ENCODE measurements around the gene MAGI1.

MAGI1 gene

DNA sequence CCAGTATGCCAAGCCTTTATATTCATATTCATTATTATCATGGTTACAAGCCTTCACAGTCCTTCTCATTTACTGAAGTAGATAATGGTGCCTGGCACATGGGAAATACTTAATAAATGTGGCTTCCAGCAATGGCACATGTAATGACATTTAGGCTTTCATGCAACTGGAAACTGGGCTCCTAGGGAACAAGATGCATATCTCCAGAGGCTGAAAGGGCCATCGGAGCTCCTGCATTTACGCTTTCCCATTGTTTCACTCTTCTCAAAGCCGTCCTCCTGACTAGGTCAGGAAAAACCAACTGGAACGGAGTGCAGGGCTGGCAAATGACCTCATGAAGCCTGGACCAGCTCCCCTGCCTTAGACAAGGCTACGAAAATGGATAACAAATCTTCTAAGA, 474.9 kb downstream of the MAGI1 start:
- Histone ChIP-seq H3K4me2 (ENCODE audit: low read depth, low read length, poor library complexity, severe bottlenecking) (no peak overlapping the region), H4K20me1 (ENCODE audit: low read depth, low read length) (no peaks in the 10 kb centered on the region), H3K9me2 (replicated peaks; ENCODE audit: insufficient read depth, low read length) (no peaks in the 10 kb centered on the region), H3K79me2 (ENCODE audit: insufficient read depth, low read length) (no peaks in the 10 kb centered on the region), H3K9me3 (ENCODE audit: insufficient read depth, low read length) (no peaks in the 10 kb centered on the region), H3K4me3 (ENCODE audit: insufficient read depth, low read length, poor library complexity, severe bottlenecking) (no peak overlapping the region), H3K27ac (ENCODE audit: low read depth, low read length) (no peak overlapping the region), H2AFZ (ENCODE audit: low read depth, low read length, severe bottlenecking) (no peak overlapping the region), H3K9ac (ENCODE audit: low read length) (no peak overlapping the region), H3K27me3 (ENCODE audit: low read length) (no peaks in the 10 kb centered on the region), H3F3A (ENCODE audit: insufficient read depth) (no peaks in the 10 kb centered on the region), H3K36me3 (ENCODE audit: low read length) (no peaks in the 10 kb centered on the region)
- TF ChIP-seq, protein P1, sequence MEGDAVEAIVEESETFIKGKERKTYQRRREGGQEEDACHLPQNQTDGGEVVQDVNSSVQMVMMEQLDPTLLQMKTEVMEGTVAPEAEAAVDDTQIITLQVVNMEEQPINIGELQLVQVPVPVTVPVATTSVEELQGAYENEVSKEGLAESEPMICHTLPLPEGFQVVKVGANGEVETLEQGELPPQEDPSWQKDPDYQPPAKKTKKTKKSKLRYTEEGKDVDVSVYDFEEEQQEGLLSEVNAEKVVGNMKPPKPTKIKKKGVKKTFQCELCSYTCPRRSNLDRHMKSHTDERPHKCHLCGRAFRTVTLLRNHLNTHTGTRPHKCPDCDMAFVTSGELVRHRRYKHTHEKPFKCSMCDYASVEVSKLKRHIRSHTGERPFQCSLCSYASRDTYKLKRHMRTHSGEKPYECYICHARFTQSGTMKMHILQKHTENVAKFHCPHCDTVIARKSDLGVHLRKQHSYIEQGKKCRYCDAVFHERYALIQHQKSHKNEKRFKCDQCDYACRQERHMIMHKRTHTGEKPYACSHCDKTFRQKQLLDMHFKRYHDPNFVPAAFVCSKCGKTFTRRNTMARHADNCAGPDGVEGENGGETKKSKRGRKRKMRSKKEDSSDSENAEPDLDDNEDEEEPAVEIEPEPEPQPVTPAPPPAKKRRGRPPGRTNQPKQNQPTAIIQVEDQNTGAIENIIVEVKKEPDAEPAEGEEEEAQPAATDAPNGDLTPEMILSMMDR (IDR thresholded peaks at IDR 0.05; ENCODE audit: insufficient read depth, low read length, poor library complexity, severe bottlenecking) = no peak
- no peak for TF ChIP-seq EZH2phosphoT487 (conservative IDR thresholded peaks at IDR 0.05; ENCODE audit: low read length)

DNA sequence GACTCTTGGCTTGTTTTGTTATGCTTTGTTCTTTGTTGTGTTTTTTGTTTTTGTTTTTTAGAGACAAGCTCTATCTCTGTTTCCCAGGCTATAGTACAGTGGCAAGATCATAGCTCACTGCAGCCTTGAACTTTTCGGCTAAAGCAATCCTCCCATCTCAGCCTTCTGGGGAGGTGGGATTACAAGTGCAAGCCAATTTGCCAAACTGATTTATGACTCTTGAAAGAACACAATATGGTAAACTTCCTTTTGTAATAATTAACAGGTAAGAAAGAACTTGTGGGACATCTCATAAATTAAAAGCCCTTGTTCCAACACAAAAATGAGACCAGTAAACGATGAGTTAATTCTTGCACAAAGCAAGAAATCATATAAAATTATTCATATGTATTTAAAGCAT, 476.3 kb downstream of the MAGI1 start:
- Histone ChIP-seq H4K20me1 (ENCODE audit: low read depth, low read length) (no peaks in the 10 kb centered on the region), H3K9me2 (replicated peaks; ENCODE audit: insufficient read depth, low read length) (no peaks in the 10 kb centered on the region), H3K27ac (ENCODE audit: low read depth, low read length) (no peak overlapping the region), H3K79me2 (ENCODE audit: insufficient read depth, low read length) (no peaks in the 10 kb centered on the region), H3K9me3 (ENCODE audit: insufficient read depth, low read length) (no peaks in the 10 kb centered on the region), H3K4me3 (ENCODE audit: insufficient read depth, low read length, poor library complexity, severe bottlenecking) (no peak overlapping the region), H3F3A (ENCODE audit: insufficient read depth) (no peaks in the 10 kb centered on the region), H3K36me3 (ENCODE audit: low read length) (no peaks in the 10 kb centered on the region), H3K4me2 (ENCODE audit: low read depth, low read length, poor library complexity, severe bottlenecking) (no peak overlapping the region), H3K27me3 (ENCODE audit: low read length) (no peaks in the 10 kb centered on the region), H3K9ac (ENCODE audit: low read length) (no peak overlapping the region), H2AFZ (ENCODE audit: low read depth, low read length, severe bottlenecking) (no peak overlapping the region)
- no peak for TF ChIP-seq EZH2phosphoT487 (conservative IDR thresholded peaks at IDR 0.05; ENCODE audit: low read length)
- TF ChIP-seq, protein P1 (IDR thresholded peaks at IDR 0.05; ENCODE audit: insufficient read depth, low read length, poor library complexity, severe bottlenecking) = no peak

DNA sequence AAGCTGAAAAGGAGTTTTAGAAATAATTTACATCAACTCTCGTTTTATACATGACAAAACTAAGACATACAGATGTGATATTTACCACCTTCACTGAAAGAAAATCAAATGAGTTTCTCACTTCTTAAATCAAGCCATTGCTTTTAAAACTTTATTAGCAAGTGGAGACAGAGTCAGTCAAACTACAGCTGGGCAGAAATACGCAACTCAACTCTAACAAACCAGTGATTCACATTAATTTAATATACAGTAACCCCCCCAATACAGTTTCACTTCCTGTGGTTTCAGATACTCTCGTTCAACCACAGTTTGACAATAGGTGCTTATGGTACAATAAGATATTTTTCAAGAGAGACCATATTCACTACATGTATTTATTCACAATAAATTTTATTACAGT, 477.1 kb downstream of the MAGI1 start:
- H3K9me2 ChIP-seq (replicated peaks; ENCODE audit: insufficient read depth, low read length) = no peaks in the 10 kb centered on the region
- H3K27me3 ChIP-seq (ENCODE audit: low read length) = no peaks in the 10 kb centered on the region
- no peaks in the 10 kb centered on the region for H3F3A ChIP-seq (ENCODE audit: insufficient read depth)
- no peak overlapping the region for H3K27ac ChIP-seq (ENCODE audit: low read depth, low read length)
- H3K9me3 ChIP-seq (ENCODE audit: insufficient read depth, low read length) = no peaks in the 10 kb centered on the region
- H4K20me1 ChIP-seq (ENCODE audit: low read depth, low read length) = no peaks in the 10 kb centered on the region
- TF ChIP-seq EZH2phosphoT487 (conservative IDR thresholded peaks at IDR 0.05; ENCODE audit: low read length) = no peak
- TF ChIP-seq, protein P1 (IDR thresholded peaks at IDR 0.05; ENCODE audit: insufficient read depth, low read length, poor library complexity, severe bottlenecking) = no peak
- H2AFZ ChIP-seq (ENCODE audit: low read depth, low read length, severe bottlenecking) = no peak overlapping the region
- H3K79me2 ChIP-seq (ENCODE audit: insufficient read depth, low read length) = no peaks in the 10 kb centered on the region
- H3K4me2 ChIP-seq (ENCODE audit: low read depth, low read length, poor library complexity, severe bottlenecking) = no peak overlapping the region
- H3K36me3 ChIP-seq (ENCODE audit: low read length) = no peaks in the 10 kb centered on the region
- no peak overlapping the region for H3K9ac ChIP-seq (ENCODE audit: low read length)
- H3K4me3 ChIP-seq (ENCODE audit: insufficient read depth, low read length, poor library complexity, severe bottlenecking) = no peak overlapping the region
